IMR-90 (cell line): Measurements from ENCODE around the gene FBXW12. TPM values are rescaled to one million over a fixed set of nuclear protein-coding genes. Genes with fewer than 3 reads are reported as not detected.

Experiments
- ATAC-seq: fragments of 200-7000 bp; cut with Tn5 transposase; 2 replicates; pipeline ENCODE4 v1.9.1; 2020; ENCODE audit warnings: low read depth, mild to moderate bottlenecking, moderate library complexity
- BruUV-seq: library from RNA; stranded (reverse); fragments of 400-500 nt; replicated peaks from 2 replicates; lab custom pipeline; 2021; lab: Mats Ljungman, UMichigan
- CTCF ChIA-PET: fragments of 300-600 bp; formaldehyde crosslinking; extraction: SDS; loops from one replicate; lab custom pipeline; 2021; ENCODE audit warnings: antibody characterized with exemption; lab: Yijun Ruan, JAX
- POLR2A ChIA-PET: fragments of 300-600 bp; sonication (Branson Sonifier 250); formaldehyde crosslinking; loops from one replicate; lab custom pipeline; 2022; ENCODE audit warnings: antibody characterized with exemption; ENCODE audit not compliant: unreplicated experiment; lab: Charles Lee
- DNase-seq: peaks from one replicate; pipeline ENCODE4 v3.0.0; 2013
- H2AFZ ChIP-seq: replicated peaks from 2 replicates; pipeline ENCODE3; 2013; ENCODE audit warnings: low read length, mild to moderate bottlenecking; ENCODE audit not compliant: poor library complexity
- H2AK5ac ChIP-seq: 2 replicates; pipeline ENCODE4 v1.6.1; 2013; ENCODE audit warnings: low read depth, low read length, inconsistent platforms
- H2AK9ac ChIP-seq: replicated peaks from 2 replicates; pipeline ENCODE3; 2013; ENCODE audit warnings: mild to moderate bottlenecking, low read depth, low read length, moderate library complexity; ENCODE audit not compliant: poor library complexity
- H2BK120ac ChIP-seq: 2 replicates; pipeline ENCODE4 v1.6.1; 2013; ENCODE audit warnings: low read depth, low read length, inconsistent platforms
- H2BK15ac ChIP-seq: 3 replicates; pipeline ENCODE4 v1.6.1; 2013; ENCODE audit warnings: low read depth, low read length, inconsistent platforms
- H2BK20ac ChIP-seq: 2 replicates; pipeline ENCODE4 v1.6.1; 2013; ENCODE audit warnings: low read depth, mild to moderate bottlenecking, inconsistent platforms, low read length, moderate library complexity
- H2BK5ac ChIP-seq: 2 replicates; pipeline ENCODE4 v1.6.1; 2013; ENCODE audit warnings: mild to moderate bottlenecking, low read depth, low read length, inconsistent platforms; ENCODE audit not compliant: poor library complexity, severe bottlenecking
- H3K14ac ChIP-seq: replicated peaks from 2 replicates; pipeline ENCODE4 v1.6.1; 2013; ENCODE audit warnings: low read depth, low read length, inconsistent platforms
- H3K18ac ChIP-seq: 2 replicates; pipeline ENCODE4 v1.6.1; 2013; ENCODE audit warnings: low read depth, low read length, control low read depth
- H3K23ac ChIP-seq: 2 replicates; pipeline ENCODE4 v1.6.1; 2013; ENCODE audit warnings: low read depth, low read length, inconsistent platforms
- H3K27ac ChIP-seq: 2 replicates; pipeline ENCODE4 v1.5.1; 2013; ENCODE audit warnings: mild to moderate bottlenecking, control low read depth, low read length; ENCODE audit not compliant: insufficient read depth
- H3K27me3 ChIP-seq: 2 replicates; pipeline ENCODE4 v1.6.1; 2013; ENCODE audit warnings: low read length; ENCODE audit not compliant: control insufficient read depth, insufficient read depth
- H3K36me3 ChIP-seq: 2 replicates; pipeline ENCODE4 v1.6.1; 2013; ENCODE audit warnings: low read length, mixed read lengths; ENCODE audit not compliant: control insufficient read depth, insufficient read depth
- H3K4ac ChIP-seq: 2 replicates; pipeline ENCODE4 v1.6.1; 2013; ENCODE audit warnings: low read depth, low read length, inconsistent platforms
- H3K4me1 ChIP-seq: 2 replicates; pipeline ENCODE4 v1.6.1; 2013; ENCODE audit warnings: low read length, mixed read lengths; ENCODE audit not compliant: control insufficient read depth, insufficient read depth
- H3K4me2 ChIP-seq: 2 replicates; pipeline ENCODE4 v1.6.1; 2013; ENCODE audit warnings: low read depth, mild to moderate bottlenecking, control low read depth, low read length, moderate library complexity
- H3K4me3 ChIP-seq: 2 replicates; pipeline ENCODE4 v1.5.1; 2013; ENCODE audit warnings: low read depth, mild to moderate bottlenecking, control low read depth, low read length, moderate library complexity; ENCODE audit not compliant: insufficient read depth
- H3K56ac ChIP-seq: 2 replicates; pipeline ENCODE4 v1.6.1; 2013; ENCODE audit warnings: low read length, inconsistent platforms; ENCODE audit not compliant: insufficient read depth; ENCODE audit errors: extremely low read depth
- H3K79me1 ChIP-seq, 2 experiments: 2 replicates each; pipeline ENCODE4 v1.6.1; 2013; ENCODE audit warnings: low read length in 2 of 2, inconsistent platforms in 1 of 2, low read depth in 1 of 2
- H3K9ac ChIP-seq: 2 replicates; pipeline ENCODE4 v1.6.1; 2013; ENCODE audit warnings: low read depth, low read length, control low read depth
- H3K9me1 ChIP-seq: 2 replicates; pipeline ENCODE4 v1.6.1; 2013; ENCODE audit warnings: low read length, inconsistent platforms; ENCODE audit not compliant: insufficient read depth
- H3K9me3 ChIP-seq: 2 replicates; pipeline ENCODE4 v1.6.1; 2013; ENCODE audit warnings: low read length; ENCODE audit not compliant: control insufficient read depth, insufficient read depth
- H4K20me1 ChIP-seq: 2 replicates; pipeline ENCODE4 v1.6.1; 2013; ENCODE audit warnings: low read length, inconsistent platforms; ENCODE audit not compliant: insufficient read depth
- H4K5ac ChIP-seq: 2 replicates; pipeline ENCODE4 v1.6.1; 2013; ENCODE audit warnings: mild to moderate bottlenecking, low read depth, low read length, control low read depth
- H4K8ac ChIP-seq, 2 experiments: 2 replicates each; pipeline ENCODE4 v1.6.1; 2013; ENCODE audit warnings: low read depth in 2 of 2, low read length in 2 of 2, control low read depth in 1 of 2, inconsistent platforms in 1 of 2
- H4K91ac ChIP-seq: 2 replicates; pipeline ENCODE4 v1.6.1; 2013; ENCODE audit warnings: low read depth, low read length, inconsistent platforms; ENCODE audit not compliant: insufficient read depth
- FOS ChIP-seq: fragments of 150-350 bp; IDR thresholded peaks from 2 replicates; pipeline ENCODE4 v1.6.1; 2016; ENCODE audit warnings: low read depth, low read length
- MAZ ChIP-seq: IDR thresholded peaks from 2 replicates; pipeline ENCODE4 v1.6.1; 2012; ENCODE audit warnings: low read depth, mild to moderate bottlenecking, low read length, improper control_type of control experiment, moderate library complexity, borderline replicate concordance
- MXI1 ChIP-seq: IDR thresholded peaks from 2 replicates; pipeline ENCODE4 v1.6.1; 2012; ENCODE audit warnings: low read depth, mild to moderate bottlenecking, low read length, moderate library complexity, borderline replicate concordance
- WGBS, 2 experiments: methylation state at CpG; one replicate each; pipeline versions ENCODE4 v1.1.5 to v1.1.7; 2013; ENCODE audit warnings: missing lambda C conversion rate in 2 of 2; ENCODE audit not compliant: insufficient read length in 1 of 2; ENCODE audit errors: extremely low coverage in 2 of 2; 5-methylcytosine and 5-hydroxymethylcytosine counted together
- dilution Hi-C: fragments of 300-500 bp; cut with HindIII; formaldehyde crosslinking; loops from one replicate; pipeline ENCODE4 v1.14.3; 2018; ENCODE audit warnings: low sequenced_read_pairs; ENCODE audit not compliant: unreplicated experiment
- in situ Hi-C: fragments of 300-500 bp; cut with MboI; formaldehyde crosslinking; loops from 3 replicates; pipeline ENCODE4 v1.14.3; 2019; ENCODE audit warnings: low sequenced_read_pairs, inconsistent platforms, mixed read lengths
- intact Hi-C: fragments of 100-400 bp; cut with micrococcal nuclease; formaldehyde crosslinking; loops from 2 replicates; pipeline ENCODE4 v1.10.0; 2022
- polyA plus RNA-seq, 3 experiments: library from polyadenylated mRNA; depleted of rRNA; stranded (reverse); fragments of >200 nt; gene quantifications; 2 replicates each; pipeline ENCODE4 v1.2.3, GENCODE V29; 2012; ENCODE audit warnings: low replicate concordance in 1 of 3
- total RNA-seq: library from RNA; depleted of rRNA; stranded (reverse); fragments of >200 nt; gene quantifications from 2 replicates; pipeline ENCODE4 v1.2.3, GENCODE V29; 2012

Gene FBXW12
- total and polyA plus RNA-seq, 2 of the 4 experiments (the other 2 are of a cell fraction), result not detected

DNA sequence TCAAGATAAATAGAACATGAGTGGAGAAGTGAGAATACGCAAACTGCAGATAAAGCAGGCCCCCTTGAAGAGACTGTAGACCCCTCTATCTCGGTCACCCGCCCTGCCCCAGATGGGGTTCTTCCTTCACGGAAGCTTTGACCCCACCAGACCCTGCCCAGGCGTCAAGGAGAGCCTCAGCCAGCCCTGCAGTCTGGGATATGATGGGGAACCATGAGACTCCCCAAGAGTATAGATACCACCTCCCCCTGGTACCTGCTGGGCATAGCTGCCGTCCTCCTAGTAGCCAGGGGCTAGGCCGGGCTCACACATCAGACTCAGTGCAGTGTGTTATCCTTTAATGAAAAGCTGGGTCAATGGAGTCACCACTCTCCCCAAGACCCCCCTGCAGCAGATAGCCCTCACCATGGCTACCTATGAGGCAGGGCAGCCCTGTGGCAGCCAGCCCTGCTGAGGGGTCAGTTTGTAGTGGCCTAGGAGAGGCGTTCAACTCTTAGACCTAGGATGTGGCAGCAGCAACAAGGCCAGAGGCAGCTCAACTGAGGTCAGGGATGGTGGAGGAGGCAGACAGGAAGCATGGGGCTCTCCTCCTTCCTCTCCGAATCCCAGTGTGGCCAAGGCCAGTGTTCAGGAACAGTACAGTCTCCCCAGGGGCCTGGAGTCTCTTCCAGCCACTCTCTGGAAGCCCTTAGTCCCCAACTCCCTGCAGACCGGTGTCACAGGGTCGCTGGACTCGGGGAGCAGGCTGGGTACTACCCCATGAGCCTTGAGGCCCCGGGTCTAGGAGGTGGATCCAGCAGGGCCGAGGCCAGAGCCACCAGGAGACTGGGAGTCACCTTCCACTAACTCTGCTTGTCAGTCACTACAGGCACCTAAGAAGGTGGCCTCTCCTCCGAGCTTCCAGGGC is 31.8 kb downstream of the FBXW12 start (continued):
- TF ChIP-seq MXI1 (no peak), MAZ (no peak)

DNA sequence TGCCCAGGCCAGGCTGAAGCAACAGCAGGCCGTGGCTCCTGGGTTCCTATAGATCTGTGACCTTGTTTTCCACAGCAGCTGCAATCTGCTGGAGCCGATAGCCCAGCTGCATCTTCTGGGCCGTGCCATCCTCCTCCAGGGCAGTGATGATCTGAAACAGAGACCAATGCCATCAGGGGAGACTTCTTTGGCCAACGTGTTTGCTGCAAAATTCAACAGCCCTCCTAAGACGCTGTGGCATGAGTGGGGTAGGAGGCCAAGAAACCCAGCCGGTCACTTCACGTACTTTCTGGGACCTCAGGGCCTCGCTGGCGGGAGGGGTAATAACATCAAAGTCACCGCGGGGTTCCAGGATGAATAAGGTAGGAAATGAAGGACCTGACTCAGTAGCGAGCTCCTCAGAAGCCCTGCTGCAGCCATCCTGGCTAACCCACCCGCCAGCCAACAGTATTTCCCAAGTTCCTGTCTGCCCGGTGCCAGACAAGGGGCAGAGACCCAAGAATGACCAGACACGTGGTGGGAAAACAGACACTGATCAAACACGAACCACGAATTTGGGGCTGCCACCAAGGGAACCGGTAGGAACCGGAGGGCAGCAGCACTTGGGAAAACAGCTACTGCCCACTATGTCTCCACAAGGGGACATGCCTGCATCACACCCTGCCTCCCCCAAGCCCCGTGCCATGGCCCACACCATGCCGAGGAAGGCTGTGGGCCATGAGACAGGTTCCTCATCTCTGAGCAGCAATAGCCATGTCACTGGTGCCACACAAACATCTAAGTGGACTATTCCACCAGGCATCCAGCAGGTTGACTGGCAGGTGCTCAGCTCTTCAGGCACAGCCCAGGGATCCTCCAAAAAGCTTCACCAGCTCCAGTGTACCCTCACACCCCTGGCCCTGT is 32.7 kb downstream of the FBXW12 start:
- Histone ChIP-seq H3K9ac (no peak overlapping the region), H2AK9ac (no peak overlapping the region), H3K27me3 (no peaks in the 10 kb centered on the region), H3K9me3 (no peaks in the 10 kb centered on the region), H3K18ac (no peak overlapping the region), H3K4me1 (peaks cover 7% of the 10 kb centered on the region), H4K91ac (no peak overlapping the region), H3K14ac (no peak overlapping the region), H2BK15ac (no peak overlapping the region), H3K23ac (no peak overlapping the region), H3K27ac (no peak overlapping the region), H2AFZ (no peak overlapping the region), H3K9me1 (peaks cover 7% of the 10 kb centered on the region; the same call in 1 of the 2 replicates), H3K56ac (no peak overlapping the region), H4K5ac (no peak overlapping the region), H3K36me3 (peaks cover 48% of the 10 kb centered on the region; the same call in 1 of the 2 replicates), H2BK5ac (no peak overlapping the region), H3K79me1 (no peaks in the 10 kb centered on the region), H3K4me2 (no peak overlapping the region), H2BK120ac (no peak overlapping the region), H2AK5ac (no peak overlapping the region), H3K4ac (no peak overlapping the region; the same call in 1 of the 2 replicates), H4K20me1 (no peaks in the 10 kb centered on the region), H3K4me3 (no peak overlapping the region), H4K8ac (no peak overlapping the region), H2BK20ac (no peak overlapping the region)
- no TSS peak for BruUV-seq
- ChIA-PET POLR2A (interaction anchor here (0.7 kb wide), 1 partner anchor 10 kb away, joined by 3 read pairs; no protein-coding TSS in a partner anchor), CTCF (no interaction called here)
- in situ Hi-C loops (loop anchor here (5.0 kb wide), 1 partner anchor 33 kb away; no protein-coding TSS in a partner anchor), intact Hi-C loops (no loop called here), dilution Hi-C loops (no loop called here)
- no peak for ATAC-seq
- no peak for DNase-seq
- 89% methylated on average over 3 of the region's 21 CpGs; no CpG with 5 or more reads in 1 of the 2 experiments for WGBS, 2 experiments
- no peak for TF ChIP-seq FOS
